NCI-H524 (cell line): ENCODE data around the gene ABHD12.
"Not testable (repeated sequence)": the region's sequence is repeated elsewhere in the genome, so short reads cannot be mapped to it uniquely, and the experiment has no call there.

ENCODE experiments used
- DNase-seq, 2 experiments: peaks; one replicate each; lab custom pipeline; 2025; lab: John Stamatoyannopoulos, UW

The ABHD12 gene

DNA sequence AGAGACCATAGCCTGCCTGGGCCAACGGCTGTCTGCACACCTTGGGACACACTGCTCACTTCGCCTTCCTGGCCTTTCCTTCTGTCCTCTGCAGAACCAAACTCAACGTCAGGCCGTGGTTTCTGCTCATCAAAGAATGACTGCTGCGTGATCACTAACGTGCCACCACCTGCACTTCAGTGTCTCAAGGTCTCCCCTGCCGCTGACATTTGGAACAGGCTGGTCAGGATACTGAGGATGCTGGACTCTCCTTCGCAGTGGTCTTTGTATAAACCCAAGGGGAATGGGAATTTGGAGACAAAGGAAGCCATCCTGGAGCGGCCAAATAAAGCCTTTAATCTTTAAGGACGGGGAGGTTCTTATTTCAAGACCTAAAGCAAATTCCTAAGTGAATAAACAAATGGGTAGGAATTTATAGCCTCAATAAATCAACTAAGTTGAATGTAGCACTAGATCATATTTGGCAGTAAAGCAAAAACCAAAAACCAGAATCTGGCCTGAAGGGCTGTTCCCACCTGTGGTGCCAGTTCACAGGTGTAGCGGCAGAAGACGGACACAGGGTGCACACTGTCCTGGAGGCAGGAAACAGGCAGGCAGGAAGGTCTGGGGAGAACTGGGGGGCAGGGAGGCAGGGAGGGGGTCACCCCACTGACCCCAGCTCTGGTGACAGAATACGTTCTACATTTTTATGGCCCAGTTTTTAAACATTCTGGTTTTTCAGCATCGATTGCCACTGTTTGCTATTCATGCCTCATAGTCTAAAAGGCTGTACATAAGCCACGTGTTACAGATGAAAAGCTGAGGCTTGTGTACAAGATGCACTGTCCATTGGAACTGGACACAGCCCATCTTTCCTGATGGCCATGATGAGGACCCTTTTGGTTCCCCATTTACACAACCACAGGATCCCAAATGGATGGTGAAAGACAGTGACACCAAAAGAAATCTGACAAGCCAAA lies 36.6 kb downstream of the ABHD12 start:
- no peak for DNase-seq

DNA sequence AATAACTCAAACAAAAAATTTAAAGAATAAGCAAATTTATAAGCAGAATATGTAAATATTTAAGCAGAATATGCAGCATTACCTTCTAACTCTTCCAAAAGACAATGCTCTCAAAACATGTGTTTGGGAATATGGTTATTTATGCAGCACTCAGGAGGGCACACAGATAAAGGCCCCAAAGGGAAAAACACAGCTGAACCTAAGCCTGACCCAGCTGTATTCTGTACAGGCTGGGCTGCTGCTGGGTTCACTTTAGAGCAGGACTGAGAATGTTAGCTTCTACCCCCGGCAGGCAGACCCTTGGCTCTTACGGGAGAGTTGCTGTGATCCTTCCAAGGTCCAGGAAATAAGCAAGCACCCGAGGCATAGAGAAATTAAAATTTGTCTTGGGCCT lies 37.3 kb downstream of the ABHD12 start:
- DNase-seq, result no peak

DNA sequence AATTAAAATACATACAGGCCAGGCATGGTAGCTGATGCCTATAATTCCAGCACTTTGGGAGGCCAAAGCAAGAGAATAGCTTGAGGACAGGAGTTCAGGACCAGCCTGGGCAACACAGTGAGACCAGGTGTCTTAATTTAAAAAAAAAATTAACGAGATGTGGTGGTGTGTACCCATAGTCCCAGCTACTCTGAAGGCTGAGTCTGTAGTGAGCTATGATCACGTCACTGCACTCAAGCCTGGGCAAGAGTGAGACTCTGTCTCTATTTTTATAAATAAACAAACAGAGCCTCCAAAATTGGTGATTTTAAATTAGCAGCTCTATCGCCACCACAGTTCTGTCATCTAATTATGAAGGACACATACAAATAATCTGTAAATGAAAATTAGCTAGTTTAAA lies 37.9 kb downstream of the ABHD12 start:
- no peak for DNase-seq

DNA sequence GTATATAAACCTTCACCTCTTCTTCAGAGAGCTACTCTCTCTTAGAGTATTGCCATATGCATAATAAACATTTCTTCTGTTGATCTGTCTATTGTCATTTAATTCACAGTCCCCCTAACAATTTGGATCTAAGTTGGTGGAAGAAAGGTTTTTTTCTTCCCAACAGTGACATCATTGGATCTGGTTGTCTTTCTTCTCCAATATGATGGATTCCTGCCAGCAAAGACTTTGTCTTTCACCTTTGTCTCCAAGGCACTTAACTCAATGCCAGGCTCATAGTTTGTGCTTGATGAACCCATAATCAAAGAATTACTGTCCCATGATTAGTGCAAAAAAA lies 39.6 kb downstream of the ABHD12 start:
- DNase-seq, result no peak

DNA sequence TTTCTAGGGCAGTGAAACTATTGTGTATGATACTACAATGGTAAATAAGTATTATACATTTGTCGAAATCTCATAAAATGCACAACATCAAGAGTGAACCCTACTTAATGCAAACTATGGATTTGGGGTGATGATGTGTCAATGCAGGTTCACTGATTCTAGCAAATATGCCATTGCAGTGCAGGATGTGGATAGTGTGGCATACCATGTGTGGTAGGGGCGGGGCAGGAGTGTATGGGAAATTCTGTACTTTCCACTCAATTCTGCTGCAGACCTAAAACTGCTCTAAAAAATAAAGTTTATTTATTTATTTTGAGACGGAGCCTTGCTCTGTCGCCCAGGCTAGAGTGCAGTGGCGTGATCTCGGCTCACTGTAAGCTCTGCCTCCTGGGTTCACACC lies 44.3 kb downstream of the ABHD12 start:
- no peak for DNase-seq

DNA sequence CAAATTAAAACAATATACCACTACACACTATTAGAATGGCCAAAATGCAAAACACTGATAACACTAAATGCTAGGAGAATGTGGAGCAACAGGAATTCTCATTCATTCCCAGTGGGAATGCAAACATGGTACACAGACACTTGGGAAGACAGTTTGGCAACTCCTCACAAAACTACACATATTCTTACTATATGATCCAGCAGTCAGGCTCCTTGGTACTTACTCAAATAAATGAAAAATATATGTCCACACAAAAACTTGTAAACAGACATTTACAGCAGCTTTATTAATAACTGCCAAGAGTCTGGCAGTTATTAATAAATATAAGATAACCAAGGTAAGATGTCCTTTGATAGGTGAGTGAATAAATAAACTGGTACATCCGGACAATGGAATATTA lies 44.9 kb downstream of the ABHD12 start:
- DNase-seq, result no peak

DNA sequence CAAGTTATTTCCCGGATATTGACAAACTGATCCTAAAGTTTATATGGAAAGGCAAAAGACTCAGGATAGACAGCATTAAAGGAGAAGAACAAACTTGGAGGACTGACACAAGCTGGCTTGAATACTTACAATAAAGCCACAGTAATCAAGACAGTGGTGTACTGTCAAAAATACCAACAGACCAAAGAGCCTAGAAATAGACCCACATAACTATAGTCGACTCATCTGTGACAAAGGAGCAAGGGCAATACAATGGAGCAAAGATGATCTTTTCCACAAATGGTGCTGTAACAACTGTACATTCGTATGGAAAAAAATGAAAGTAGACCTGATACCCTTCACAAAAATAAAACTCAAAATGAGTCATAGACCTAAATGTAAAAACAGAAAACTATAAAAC lies 46.0 kb downstream of the ABHD12 start:
- DNase-seq, result no peak

DNA sequence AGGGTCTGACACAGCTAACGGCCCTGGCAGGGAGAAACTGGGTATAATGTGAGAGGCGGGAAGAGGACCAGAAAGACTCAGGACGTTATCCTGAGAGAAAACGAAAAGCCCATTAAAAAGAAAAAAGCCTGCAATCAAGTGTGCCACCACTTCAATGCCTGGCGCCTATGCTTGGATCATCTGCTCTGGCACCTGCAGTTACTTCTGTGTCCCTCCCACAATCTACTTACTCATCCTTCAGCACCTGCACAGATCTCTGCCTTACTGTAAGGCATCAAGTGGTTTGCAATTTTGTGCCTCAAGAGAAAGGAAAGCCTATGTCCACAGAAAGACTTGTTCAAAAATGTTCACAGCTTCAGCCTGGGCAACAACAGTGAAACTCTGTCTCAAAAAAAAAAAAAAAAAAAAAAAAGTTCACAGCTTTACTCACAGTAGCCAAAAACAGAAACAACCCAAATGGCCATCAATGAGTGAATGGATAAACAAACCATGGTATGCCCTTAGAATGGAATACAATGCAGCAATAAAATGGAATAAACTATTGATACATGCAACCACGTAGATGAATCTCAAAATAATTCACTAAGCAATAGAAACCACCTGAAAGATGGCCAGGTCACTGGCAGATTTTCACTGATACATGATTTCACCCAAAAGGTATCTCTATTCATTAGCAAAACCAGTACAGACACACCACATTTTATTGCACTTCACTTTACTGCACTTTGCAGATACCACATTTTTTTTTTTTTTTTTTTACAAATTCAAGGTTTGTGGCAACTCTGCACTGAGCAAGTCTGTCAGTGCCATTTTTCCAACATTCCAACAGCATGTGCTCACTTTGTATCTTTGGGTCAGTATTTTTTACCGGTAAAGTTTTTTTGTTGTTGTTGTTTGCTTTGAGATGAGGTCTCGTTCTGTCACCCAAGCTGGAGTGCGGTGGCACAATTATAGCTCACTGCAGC lies 48.6 kb downstream of the ABHD12 start:
- no peak for DNase-seq

DNA sequence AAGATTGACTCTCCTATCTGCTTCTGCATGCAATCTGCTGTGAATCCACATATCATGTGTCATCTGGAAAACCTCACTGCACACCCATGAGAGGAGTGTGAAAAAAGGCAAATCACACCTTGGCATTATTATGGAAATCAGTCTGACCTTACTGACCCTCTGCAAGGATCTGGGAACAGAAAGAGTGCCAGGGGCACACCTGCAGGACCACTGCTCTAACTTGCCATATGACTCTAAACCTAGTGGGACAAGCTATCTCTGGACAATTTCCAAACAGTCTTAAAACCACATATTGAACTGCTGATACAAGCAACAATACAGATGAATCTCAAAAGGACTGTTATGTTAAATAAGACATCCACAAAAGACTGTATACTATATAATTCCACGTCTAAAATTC lies 50.3 kb downstream of the ABHD12 start:
- DNase-seq, result no peak

DNA sequence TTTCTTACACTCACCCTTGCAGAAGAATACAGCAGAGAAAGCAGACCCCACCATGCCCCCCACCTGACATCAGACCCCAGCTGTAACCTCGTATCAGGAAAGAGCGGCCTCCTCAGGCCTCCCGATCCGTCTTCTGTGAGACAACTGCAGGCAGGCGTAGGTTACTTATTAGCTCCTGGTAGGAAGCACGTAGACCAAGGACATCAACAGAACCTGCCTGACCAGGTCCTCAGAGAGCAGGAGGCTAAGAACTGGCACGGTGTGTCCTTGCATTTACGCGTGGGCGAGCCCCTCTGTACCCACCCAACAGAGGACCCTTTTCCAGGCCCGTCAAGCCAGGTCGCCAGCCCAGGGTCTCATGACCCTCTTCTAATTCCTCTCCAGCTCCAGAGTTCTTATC lies 51.0 kb downstream of the ABHD12 start:
- DNase-seq, result no peak

DNA sequence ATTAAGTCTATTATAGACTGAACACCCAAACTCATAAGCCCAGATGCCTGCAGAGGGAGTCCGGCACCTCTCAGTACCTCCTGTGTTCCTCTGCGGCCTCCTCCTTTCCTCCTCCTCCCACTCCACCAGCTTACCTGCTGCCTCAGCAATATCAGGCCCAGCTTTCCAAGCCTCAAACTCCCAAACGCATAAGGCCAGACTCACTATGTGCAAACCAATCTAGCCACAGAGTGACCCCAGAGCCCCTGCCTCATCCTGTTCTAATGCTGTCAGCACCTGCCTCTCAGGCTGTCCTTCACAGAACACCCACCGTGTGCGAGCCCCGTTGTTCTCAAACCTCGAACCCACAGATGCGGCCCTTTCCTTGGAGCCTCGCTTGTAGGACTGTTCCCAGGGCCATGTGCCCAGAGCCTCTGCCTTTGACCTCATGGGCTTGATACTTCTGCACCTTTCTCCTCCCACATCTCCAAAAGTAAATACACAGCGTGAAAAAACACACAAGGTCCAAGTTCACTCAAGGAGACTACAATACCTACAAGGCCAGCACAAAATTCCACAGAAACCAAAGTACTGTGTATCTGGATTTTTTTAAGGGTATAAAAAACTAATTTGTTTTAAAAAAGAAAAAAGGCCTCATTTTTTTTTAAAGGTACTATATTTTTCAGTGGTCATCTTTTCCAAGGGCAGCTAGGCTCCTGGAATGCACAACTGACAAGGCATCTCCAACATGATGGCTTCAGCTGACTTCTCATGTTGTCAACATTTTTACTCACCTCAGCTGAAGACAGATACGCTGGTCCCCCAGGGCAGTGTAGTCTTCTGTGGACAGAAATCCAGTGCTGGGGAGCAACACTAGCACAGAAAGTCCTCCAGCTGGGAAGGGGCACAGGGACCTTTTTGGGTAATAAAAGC lies 52.3 kb downstream of the ABHD12 start:
- DNase-seq, result no peak

DNA sequence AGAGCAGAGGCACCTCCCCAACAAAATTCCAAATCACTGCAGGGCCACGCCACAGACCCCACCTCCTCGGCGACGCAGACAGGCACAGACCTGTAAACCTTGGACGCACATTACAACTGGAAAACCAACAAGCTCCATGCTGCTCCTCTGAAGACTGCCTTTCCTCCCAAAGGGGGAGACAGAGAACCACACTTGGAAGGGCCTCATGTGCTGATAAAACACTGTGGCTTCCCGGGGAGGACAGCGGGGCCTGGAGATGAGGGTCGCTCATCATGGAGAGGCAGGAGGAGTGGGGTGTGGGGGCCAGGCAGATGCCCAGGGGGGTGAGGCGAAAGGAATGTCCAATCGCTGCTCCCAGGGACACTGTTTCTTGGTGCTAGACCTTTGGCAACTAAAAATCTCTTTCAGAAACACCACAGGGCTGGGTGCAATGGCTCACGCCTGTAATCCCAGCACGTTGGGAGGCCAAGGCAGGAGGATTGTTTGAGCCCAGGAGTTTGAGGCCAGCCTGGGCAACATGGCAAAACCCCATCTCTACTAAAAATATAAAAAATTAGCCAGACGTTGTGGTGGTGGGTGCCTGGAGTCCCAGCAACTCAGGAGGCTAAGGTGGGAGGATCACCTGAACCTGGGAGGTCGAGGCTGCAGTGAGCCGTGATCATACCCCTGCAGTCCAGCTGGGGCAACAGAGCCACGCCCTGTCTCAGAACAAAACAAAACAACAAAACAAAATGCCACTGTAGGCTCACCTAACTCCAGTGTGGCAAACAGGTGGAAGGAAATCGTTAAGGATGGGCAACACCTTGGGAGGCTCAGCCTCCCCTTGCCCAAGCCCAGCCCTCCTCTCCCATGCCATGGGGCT lies 53.8 kb downstream of the ABHD12 start:
- peak in 1 of 2 experiments; percentile 46 for DNase-seq

DNA sequence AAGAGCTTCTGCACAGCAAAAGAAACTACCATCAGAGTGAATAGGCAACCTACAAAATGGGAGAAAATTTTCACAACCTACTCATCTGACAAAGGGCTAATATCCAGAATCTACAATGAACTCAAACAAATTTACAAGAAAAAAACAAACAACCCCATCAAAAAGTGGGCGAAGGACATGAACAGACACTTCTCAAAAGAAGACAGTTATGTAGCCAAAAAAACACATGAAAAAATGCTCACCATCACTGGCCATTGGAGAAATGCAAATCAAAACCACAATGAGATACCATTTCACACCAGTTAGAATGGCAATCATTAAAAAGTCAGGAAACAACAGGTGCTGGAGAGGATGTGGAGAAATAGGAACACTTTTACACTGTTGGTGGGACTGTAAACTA lies 55.7 kb downstream of the ABHD12 start:
- not testable (repeated sequence) for DNase-seq

DNA sequence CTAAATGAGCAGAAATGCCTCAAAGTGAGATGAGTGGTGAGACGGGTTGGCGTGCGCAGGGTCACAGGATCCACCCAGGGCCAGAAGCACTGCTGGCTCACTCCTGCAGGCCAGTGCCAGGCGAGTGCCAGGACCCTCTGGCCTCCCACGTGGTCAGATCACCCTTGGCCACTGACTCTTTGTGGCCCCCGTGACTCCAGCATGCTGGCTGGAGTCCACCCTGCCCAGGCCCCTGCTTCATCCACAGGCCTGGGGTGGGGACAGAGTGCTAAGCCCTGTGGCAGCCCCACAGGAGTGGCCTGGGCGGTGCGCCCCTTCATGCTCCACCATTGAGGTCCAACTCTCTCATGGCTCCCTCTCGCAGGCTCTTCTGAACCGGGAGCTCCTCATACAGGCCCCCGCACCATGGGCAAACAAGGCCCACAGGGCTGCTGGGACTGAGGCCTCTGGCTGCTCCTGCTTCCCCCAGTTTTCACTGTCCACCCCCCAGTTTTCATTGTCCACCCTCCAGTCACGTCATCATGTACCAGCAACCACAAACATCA lies 61.6 kb downstream of the ABHD12 start:
- no peak for DNase-seq

DNA sequence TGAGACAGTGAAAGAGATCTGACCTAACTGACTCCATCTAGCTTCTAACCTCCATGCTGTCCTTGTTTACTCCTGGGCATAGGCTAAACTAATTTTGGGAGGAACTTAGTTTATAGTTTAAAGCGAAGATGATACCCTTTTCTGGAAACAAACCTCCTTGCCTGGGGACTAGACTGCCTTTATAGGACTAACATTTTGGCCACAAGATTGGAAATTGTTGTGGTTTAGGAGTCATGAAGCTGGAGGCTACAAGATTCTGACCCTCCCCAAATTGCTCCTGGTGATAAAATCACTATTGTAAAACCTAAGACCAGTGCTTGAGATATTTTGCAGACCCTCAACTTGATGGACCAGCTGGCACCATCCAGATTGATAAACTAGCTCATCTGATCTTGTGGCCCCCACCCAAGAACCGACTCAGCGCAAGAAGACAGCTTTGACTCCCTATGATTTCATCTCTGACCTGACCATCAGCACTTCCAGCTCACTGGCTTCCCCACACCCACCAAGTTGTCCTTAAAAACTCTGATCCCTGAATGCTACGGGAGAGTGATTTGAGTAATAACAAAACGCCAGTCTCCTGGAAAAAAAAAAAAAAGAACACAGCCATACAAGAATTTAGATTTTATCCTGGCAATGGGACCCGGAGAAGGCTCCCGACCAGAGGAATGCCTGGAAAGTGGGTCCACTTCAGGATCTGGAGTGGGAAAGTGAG lies 63.0 kb downstream of the ABHD12 start:
- DNase-seq, result no peak

DNA sequence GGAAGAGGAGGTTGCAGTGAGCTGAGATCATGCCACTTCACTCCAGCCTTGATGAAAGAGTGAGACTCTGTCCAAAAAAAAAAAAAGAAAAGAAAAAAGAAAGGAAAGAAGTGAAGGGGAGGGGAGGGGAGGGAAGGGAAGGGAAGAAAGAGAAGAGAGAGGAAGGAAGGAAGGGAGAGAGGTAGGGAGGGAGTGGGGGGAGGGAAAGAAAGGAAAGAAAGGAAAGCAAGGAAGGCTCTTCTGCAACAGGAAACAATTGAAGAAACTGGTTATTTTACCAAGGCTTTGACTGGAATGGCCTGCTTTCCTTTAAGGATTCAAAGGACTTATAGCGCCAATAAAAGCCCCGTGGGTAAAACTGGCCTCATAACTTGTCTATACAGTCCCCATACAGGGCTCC lies 64.6 kb downstream of the ABHD12 start:
- no peak for DNase-seq

DNA sequence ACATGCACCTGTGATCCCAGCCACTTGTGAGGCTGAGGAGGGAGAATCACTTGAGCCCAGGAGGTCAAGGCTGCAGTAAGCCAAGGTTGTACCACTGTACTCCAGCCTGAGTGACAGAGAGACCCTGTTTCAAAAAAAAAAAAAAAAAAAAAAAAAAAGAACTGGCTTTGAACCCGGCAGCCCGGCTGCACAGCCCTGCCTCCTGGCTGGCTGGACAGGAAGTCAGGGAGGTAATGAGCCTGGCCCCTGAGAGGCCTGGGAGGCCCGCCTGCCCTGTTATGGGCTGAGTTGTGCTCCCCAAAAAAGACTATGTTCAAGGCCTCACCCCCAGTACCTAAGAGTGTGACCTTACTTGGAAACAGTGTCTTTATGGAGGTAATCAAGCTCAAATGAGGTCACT lies 65.6 kb downstream of the ABHD12 start:
- no peak for DNase-seq

DNA sequence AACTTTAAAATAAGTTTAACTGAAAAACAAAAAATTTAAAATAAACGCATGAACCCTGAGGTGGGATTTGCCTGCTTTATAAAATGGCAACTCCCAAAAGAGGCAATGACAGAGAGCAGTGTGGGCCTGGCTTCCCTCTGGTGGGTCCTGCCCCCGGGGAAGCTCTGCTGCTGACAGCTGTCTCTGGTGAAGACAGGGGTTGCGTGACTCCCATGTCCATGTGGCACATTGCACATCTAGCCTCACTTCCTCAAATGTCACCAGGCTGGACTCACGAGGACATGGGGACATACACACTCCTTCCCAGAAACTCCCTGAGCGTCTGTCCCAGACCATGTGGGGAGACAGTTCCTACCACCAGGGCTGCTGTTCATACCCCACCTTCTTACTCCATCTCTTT lies 66.2 kb downstream of the ABHD12 start:
- DNase-seq, result no peak

DNA sequence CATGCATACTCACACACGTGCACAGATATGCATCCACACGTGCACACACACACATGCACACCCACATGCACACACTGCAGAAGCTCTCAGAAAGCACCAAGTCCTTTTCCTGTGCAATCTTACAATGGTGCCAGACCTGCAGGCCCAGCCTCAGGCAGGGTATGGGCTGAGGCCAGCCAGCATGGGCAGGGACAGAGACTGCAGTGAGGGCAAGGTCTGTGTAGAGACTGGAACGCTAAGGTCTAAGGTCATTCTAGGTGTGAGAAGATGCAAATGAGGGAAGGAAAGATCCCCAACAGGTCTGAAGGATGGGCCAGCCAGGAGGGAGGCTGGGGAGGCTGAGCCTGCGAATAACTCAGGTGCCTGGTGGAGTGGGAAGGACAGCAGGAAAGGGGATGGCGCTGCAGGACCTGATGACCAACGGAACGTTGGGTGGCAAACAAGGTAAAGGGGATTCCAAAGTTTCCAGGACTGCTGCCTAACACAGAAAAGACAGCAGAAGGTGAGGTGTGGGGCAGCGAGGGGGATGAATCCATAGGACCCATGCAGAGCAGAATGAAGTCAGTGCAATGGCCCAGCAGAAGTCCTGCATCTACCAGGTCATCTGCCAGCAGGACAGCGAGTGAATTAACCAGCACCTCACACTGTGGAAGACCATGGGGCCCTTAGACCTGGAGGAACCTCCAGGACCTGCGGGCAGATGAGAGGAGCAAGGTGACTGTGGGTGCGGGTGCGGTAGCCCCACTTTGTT lies 67.0 kb downstream of the ABHD12 start:
- no peak for DNase-seq
